HepG2 (cell line): ENCODE measurements around the gene TXNDC16. TPM values are rescaled to one million over a fixed set of nuclear protein-coding genes. Genes with fewer than 3 reads are reported as not detected.

Experiments used
- ATAC-seq: fragments of 200-7000 bp; cut with Tn5 transposase; 3 replicates; pipeline ENCODE4 v1.9.1; 2020; ENCODE audit warnings: mild to moderate bottlenecking, moderate library complexity
- BruUV-seq: library from RNA; stranded (reverse); fragments of 400-500 nt; replicated peaks from 2 replicates; lab custom pipeline; 2021; lab: Mats Ljungman, UMichigan
- CTCF ChIA-PET: fragments of 300-600 bp; formaldehyde crosslinking; extraction: SDS; loops from one replicate; lab custom pipeline; 2021; ENCODE audit warnings: low total read pairs, inconsistent platforms, low intra/inter-chr PET ratio; lab: Yijun Ruan, JAX
- POLR2A ChIA-PET: fragments of 350-600 bp; sonication (Branson Sonifier 250); formaldehyde crosslinking; loops from one replicate; lab custom pipeline; 2020; ENCODE audit warnings: antibody characterized with exemption, inconsistent platforms; lab: Yijun Ruan, JAX
- DNase-seq: peaks from one replicate; pipeline ENCODE4 v3.0.0-alpha.2; 2015; ENCODE audit warnings: low spot score
- FAIRE-seq: peaks from 3 replicates; lab custom pipeline; 2011; peaks lifted over from hg19 to GRCh38; lab: Jason Lieb, UNC
- H2AFZ ChIP-seq: one replicate; pipeline ENCODE4 v1.6.1; 2011; ENCODE audit warnings: low read length, inconsistent platforms
- H3K27ac ChIP-seq: fragments of 300-600 bp; 3 replicates; pipeline ENCODE4 v1.8.0; 2011; ENCODE audit warnings: mixed run types, mild to moderate bottlenecking, mixed read lengths, low read length, inconsistent platforms; ENCODE audit not compliant: insufficient read depth; ENCODE audit errors: extremely low read length
- H3K27me3 ChIP-seq, 2 experiments: fragments of 200-600 bp in 1 of 2; 2 replicates in 1 of 2; 3 replicates in 1 of 2; pipeline versions ENCODE4 v1.6.0 to v1.8.0; 2011; ENCODE audit warnings: low read length in 2 of 2, mild to moderate bottlenecking in 2 of 2, moderate library complexity in 2 of 2, inconsistent platforms in 1 of 2; ENCODE audit not compliant: insufficient read depth in 2 of 2, control insufficient read depth in 1 of 2
- H3K36me3 ChIP-seq, 2 experiments: fragments of 200-600 bp in 1 of 2; replicated peaks in 1 of 2; 2 replicates in 1 of 2; 3 replicates in 1 of 2; pipeline versions ENCODE4 v1.5.1 to v1.8.0; 2011; ENCODE audit warnings: low read length in 2 of 2, inconsistent platforms in 1 of 2; ENCODE audit not compliant: insufficient read depth in 2 of 2, control insufficient read depth in 1 of 2
- H3K4me1 ChIP-seq: 2 replicates; pipeline ENCODE4 v1.5.1; 2012; ENCODE audit warnings: low read length, inconsistent platforms; ENCODE audit not compliant: insufficient read depth
- H3K4me2 ChIP-seq: 2 replicates; pipeline ENCODE4 v1.6.0; 2011; ENCODE audit warnings: low read depth, low read length, inconsistent platforms
- H3K4me3 ChIP-seq, 3 experiments: fragments of 200-600 bp in 1 of 3; sonication (generic), shearing (Covaris generic) in 1 of 3; replicated peaks in 1 of 3; 2 replicates each; pipeline ENCODE4 v1.5.1; 2011 to 2016; ENCODE audit warnings: low read length in 3 of 3, inconsistent platforms in 2 of 3, low read depth in 2 of 3, mild to moderate bottlenecking in 2 of 3, control low read depth in 1 of 3, mixed read lengths in 1 of 3; ENCODE audit not compliant: insufficient read depth in 1 of 3
- H3K79me2 ChIP-seq: one replicate; pipeline ENCODE4 v1.6.1; 2011; ENCODE audit warnings: low read length, inconsistent platforms; ENCODE audit not compliant: insufficient read depth
- H3K9ac ChIP-seq: 2 replicates; pipeline ENCODE4 v1.6.0; 2011; ENCODE audit warnings: mild to moderate bottlenecking, low read depth, low read length, inconsistent platforms; ENCODE audit not compliant: insufficient read depth
- H3K9me3 ChIP-seq: 2 replicates; pipeline ENCODE4 v1.5.1; 2012; ENCODE audit warnings: mild to moderate bottlenecking, low read length
- H4K20me1 ChIP-seq: 2 replicates; pipeline ENCODE4 v1.6.0; 2011; ENCODE audit warnings: inconsistent platforms, mild to moderate bottlenecking, low read length, moderate library complexity; ENCODE audit not compliant: insufficient read depth
- ATF7 ChIP-seq, 2 experiments: fragments of 450-650 bp in 1 of 2; sonication (generic) in 1 of 2; formaldehyde crosslinking in 1 of 2; IDR thresholded peaks; 2 replicates each; pipeline versions ENCODE4 v1.4.0 to v1.6.1; 2016 to 2020; ENCODE audit warnings: antibody characterized with exemption in 1 of 2, mild to moderate bottlenecking in 1 of 2, missing genetic modification reagents in 1 of 2
- CHD4 ChIP-seq: fragments of 200-600 bp; sonication (generic); IDR thresholded peaks from 2 replicates; pipeline ENCODE4 v1.7.0; 2017; ENCODE audit warnings: mild to moderate bottlenecking, low read length, borderline replicate concordance
- HDAC1 ChIP-seq: sonication (generic); formaldehyde crosslinking; IDR thresholded peaks from 2 replicates; pipeline ENCODE4 v1.5.1; 2020; ENCODE audit warnings: mild to moderate bottlenecking, missing genetic modification reagents
- HDAC6 ChIP-seq: fragments of 200-600 bp; sonication (generic); IDR thresholded peaks from 2 replicates; pipeline ENCODE4 v1.7.0; 2017; ENCODE audit warnings: mild to moderate bottlenecking, antibody characterized with exemption, low read length, low read depth
- HHEX ChIP-seq: IDR thresholded peaks from 2 replicates; pipeline ENCODE4 v1.6.1; 2016; ENCODE audit warnings: control low read depth
- HOXD1 ChIP-seq: sonication (generic); formaldehyde crosslinking; IDR thresholded peaks from 2 replicates; pipeline ENCODE4 v1.5.0; 2020; ENCODE audit warnings: missing genetic modification reagents
- ZFP36L2 ChIP-seq: sonication (generic); formaldehyde crosslinking; IDR thresholded peaks from 2 replicates; pipeline ENCODE4 v1.4.0; 2020; ENCODE audit warnings: missing genetic modification reagents
- ZFP82 ChIP-seq: sonication (generic); formaldehyde crosslinking; IDR thresholded peaks from 2 replicates; pipeline ENCODE4 v1.5.1; 2020; ENCODE audit warnings: mild to moderate bottlenecking, missing genetic modification reagents, borderline replicate concordance
- ZKSCAN1 ChIP-seq: fragments of 150-350 bp; IDR thresholded peaks from 2 replicates; pipeline ENCODE4 v1.6.1; 2014; ENCODE audit warnings: low read length
- WGBS: methylation state at CpG from one replicate; pipeline ENCODE4 v1.1.6; 2017; ENCODE audit warnings: low lambda C conversion rate; 5-methylcytosine and 5-hydroxymethylcytosine counted together
- in situ Hi-C: cut with HindIII; loops from 2 replicates; pipeline ENCODE4 v1.10.0; 2017; ENCODE audit warnings: low pct_unique_long_range_greater_than_20kb; ENCODE audit not compliant: extremely low pct_ligation_motif_present
- intact Hi-C: fragments of 100-400 bp; cut with micrococcal nuclease; formaldehyde crosslinking; loops from one replicate; pipeline ENCODE4 v1.10.0; 2022; ENCODE audit not compliant: unreplicated experiment
- polyA plus RNA-seq, 8 experiments: library from polyadenylated mRNA; depleted of rRNA in 3 of 8; stranded (reverse) in 7 of 8; unstranded in 1 of 8; fragments of >200 nt; fragmentation: Illumina TruSeq in 4 of 8; extraction: Trizol in 4 of 8; gene quantifications; 2 replicates each; pipeline versions ENCODE4 v1.2.1 to v1.2.3, GENCODE V29; 2011 to 2016; ENCODE audit warnings: low read depth in 4 of 8, missing spikeins in 1 of 8, mixed read lengths in 1 of 8; ENCODE audit not compliant: insufficient read depth in 1 of 8
- total RNA-seq, 5 experiments: library from RNA; depleted of rRNA; stranded (reverse); fragments of >200 nt; fragmentation: Illumina TruSeq; extraction: Trizol; gene quantifications; 2 replicates each; pipeline ENCODE4 v1.2.3, GENCODE V29; 2016; ENCODE audit warnings: low read depth in 1 of 5
- TF ChIP-seq, protein P1 (sequence below): sonication (generic); formaldehyde crosslinking; conservative IDR thresholded peaks from 2 replicates; pipeline ENCODE4 v1.8.0; 2022; ENCODE audit warnings: low read depth, missing genetic modification reagents
- TF ChIP-seq, protein P2 (sequence below): sonication (generic); formaldehyde crosslinking; IDR thresholded peaks from 2 replicates; pipeline ENCODE4 v1.9.0; 2021; ENCODE audit warnings: mild to moderate bottlenecking, missing genetic modification reagents

The TXNDC16 gene
- total and polyA plus RNA-seq, 2 of the 13 experiments (the other 11 are each of a cell fraction or from before 2014, with no cell fraction given) = 4.6 to 6.2 TPM

DNA sequence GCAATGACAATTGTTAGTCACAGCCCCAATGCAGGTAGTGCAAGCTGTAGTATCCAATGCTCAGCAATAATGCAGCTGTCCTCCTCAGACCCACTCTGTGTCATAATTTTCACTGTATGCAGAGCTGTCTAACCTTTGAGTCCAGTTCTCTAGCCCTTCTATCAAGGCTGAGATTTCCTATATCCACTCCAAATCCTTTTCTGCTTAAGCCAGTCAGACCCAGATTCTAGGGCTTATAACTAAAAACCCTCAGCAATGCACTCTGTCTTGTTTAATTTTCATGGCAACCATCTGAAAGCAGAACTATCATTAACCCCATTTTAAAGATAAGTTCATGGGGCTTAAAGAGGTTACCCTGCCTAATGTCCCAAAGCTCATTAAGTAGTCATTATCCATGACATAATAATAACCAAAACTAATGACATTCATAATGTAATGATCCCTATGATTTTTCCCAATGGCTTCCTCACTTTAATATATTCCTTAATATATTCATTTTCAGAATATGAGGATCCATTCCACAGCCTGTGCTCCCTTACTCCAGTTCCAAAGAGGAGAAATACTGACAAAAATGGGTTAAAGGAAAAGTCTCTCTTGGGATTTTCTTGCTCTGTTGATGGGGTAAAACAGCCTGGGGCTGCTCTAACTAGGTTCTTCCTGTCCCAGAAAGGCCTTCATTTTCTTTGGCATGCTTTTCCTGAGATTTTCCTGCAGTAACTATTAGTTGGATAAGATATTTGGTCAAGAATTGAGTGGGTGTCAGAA is 29.5 kb downstream of the TXNDC16 start:
- no peak overlapping the region for H2AFZ ChIP-seq
- no peaks in the 10 kb centered on the region for H3K9me3 ChIP-seq
- POLR2A ChIA-PET = no interaction called here
- no peaks in the 10 kb centered on the region for H3K27me3 ChIP-seq
- ATAC-seq = no peak
- no peaks in the 10 kb centered on the region for H4K20me1 ChIP-seq
- FAIRE-seq = no peak
- no peak overlapping the region for H3K4me3 ChIP-seq
- no peak for DNase-seq
- CTCF ChIA-PET = no interaction called here
- H3K4me2 ChIP-seq = no peak overlapping the region
- TF ChIP-seq HDAC1 = no peak
- H3K9ac ChIP-seq = no peak overlapping the region
- in situ Hi-C loops = no loop called here
- H3K4me1 ChIP-seq = no peaks in the 10 kb centered on the region
- H3K36me3 ChIP-seq = no peaks in the 10 kb centered on the region
- H3K27ac ChIP-seq = no peak overlapping the region
- no TSS peak for BruUV-seq
- intact Hi-C loops = no loop called here
- no peaks in the 10 kb centered on the region for H3K79me2 ChIP-seq

DNA sequence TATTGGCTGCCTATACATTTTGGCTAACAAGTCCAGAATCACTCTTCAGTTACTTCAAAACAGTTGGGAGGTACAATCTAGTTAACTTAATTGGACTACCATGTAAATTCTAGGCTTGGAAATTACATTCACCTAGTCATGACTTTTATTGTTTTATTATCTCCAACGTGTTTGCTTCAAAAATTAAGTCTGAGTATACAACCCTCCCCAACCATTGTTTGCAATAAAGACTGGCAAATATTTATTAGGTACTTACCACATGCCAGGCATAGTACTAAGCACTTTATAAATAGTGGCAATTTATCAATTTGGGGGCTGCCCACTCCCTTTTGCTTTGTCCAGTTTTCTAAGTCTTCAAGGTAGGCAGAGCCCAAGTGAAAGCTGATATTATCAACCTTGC is 30.3 kb downstream of the TXNDC16 start:
- H3K27ac ChIP-seq = no peak overlapping the region
- H3K4me1 ChIP-seq = no peaks in the 10 kb centered on the region
- no peak overlapping the region for H3K4me2 ChIP-seq
- DNase-seq (no peak), ATAC-seq (no peak), FAIRE-seq (no peak)
- WGBS = 82% methylated on average over 1 of the region's 1 CpG
- H3K9me3 ChIP-seq = no peaks in the 10 kb centered on the region
- POLR2A ChIA-PET = no interaction called here
- no TSS peak for BruUV-seq
- H3K27me3 ChIP-seq = no peaks in the 10 kb centered on the region
- no peak overlapping the region for H3K9ac ChIP-seq
- no peak overlapping the region for H3K4me3 ChIP-seq
- intact Hi-C loops = no loop called here
- in situ Hi-C loops = no loop called here
- no peaks in the 10 kb centered on the region for H4K20me1 ChIP-seq
- CTCF ChIA-PET = no interaction called here
- no peaks in the 10 kb centered on the region for H3K79me2 ChIP-seq
- H3K36me3 ChIP-seq = no peaks in the 10 kb centered on the region
- H2AFZ ChIP-seq = no peak overlapping the region
- TF ChIP-seq ZFP36L2 (no peak), ZFP82 (no peak), HOXD1 (CRISPR knock-in tag) (no peak), CHD4 (no peak), HDAC6 (no peak), ZKSCAN1 (no peak), HHEX (CRISPR knock-in tag) (no peak), ATF7 (IDR thresholded peaks at IDR 0.05) (no peak), ATF7 (CRISPR knock-in tag; IDR thresholded peaks at IDR 0.05) (no peak)
- TF ChIP-seq, protein P1, sequence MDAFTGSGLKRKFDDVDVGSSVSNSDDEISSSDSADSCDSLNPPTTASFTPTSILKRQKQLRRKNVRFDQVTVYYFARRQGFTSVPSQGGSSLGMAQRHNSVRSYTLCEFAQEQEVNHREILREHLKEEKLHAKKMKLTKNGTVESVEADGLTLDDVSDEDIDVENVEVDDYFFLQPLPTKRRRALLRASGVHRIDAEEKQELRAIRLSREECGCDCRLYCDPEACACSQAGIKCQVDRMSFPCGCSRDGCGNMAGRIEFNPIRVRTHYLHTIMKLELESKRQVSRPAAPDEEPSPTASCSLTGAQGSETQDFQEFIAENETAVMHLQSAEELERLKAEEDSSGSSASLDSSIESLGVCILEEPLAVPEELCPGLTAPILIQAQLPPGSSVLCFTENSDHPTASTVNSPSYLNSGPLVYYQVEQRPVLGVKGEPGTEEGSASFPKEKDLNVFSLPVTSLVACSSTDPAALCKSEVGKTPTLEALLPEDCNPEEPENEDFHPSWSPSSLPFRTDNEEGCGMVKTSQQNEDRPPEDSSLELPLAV (CRISPR knock-in tag) = no peak
- TF ChIP-seq, protein P2, sequence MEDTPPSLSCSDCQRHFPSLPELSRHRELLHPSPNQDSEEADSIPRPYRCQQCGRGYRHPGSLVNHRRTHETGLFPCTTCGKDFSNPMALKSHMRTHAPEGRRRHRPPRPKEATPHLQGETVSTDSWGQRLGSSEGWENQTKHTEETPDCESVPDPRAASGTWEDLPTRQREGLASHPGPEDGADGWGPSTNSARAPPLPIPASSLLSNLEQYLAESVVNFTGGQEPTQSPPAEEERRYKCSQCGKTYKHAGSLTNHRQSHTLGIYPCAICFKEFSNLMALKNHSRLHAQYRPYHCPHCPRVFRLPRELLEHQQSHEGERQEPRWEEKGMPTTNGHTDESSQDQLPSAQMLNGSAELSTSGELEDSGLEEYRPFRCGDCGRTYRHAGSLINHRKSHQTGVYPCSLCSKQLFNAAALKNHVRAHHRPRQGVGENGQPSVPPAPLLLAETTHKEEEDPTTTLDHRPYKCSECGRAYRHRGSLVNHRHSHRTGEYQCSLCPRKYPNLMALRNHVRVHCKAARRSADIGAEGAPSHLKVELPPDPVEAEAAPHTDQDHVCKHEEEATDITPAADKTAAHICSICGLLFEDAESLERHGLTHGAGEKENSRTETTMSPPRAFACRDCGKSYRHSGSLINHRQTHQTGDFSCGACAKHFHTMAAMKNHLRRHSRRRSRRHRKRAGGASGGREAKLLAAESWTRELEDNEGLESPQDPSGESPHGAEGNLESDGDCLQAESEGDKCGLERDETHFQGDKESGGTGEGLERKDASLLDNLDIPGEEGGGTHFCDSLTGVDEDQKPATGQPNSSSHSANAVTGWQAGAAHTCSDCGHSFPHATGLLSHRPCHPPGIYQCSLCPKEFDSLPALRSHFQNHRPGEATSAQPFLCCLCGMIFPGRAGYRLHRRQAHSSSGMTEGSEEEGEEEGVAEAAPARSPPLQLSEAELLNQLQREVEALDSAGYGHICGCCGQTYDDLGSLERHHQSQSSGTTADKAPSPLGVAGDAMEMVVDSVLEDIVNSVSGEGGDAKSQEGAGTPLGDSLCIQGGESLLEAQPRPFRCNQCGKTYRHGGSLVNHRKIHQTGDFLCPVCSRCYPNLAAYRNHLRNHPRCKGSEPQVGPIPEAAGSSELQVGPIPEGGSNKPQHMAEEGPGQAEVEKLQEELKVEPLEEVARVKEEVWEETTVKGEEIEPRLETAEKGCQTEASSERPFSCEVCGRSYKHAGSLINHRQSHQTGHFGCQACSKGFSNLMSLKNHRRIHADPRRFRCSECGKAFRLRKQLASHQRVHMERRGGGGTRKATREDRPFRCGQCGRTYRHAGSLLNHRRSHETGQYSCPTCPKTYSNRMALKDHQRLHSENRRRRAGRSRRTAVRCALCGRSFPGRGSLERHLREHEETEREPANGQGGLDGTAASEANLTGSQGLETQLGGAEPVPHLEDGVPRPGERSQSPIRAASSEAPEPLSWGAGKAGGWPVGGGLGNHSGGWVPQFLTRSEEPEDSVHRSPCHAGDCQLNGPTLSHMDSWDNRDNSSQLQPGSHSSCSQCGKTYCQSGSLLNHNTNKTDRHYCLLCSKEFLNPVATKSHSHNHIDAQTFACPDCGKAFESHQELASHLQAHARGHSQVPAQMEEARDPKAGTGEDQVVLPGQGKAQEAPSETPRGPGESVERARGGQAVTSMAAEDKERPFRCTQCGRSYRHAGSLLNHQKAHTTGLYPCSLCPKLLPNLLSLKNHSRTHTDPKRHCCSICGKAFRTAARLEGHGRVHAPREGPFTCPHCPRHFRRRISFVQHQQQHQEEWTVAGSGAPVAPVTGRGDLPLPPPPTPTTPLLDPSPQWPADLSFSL = no peak
